Neural cell (in vitro differentiated cells): ENCODE data around the gene INO80. TPM values are rescaled to one million over a fixed set of nuclear protein-coding genes. Genes with fewer than 3 reads are reported as not detected.
"Not testable (repeated sequence)": the region's sequence is repeated elsewhere in the genome, so short reads cannot be mapped to it uniquely, and the experiment has no call there.

Experiments
- H2AFZ ChIP-seq: fragments of 200-600, 300-800 bp; sonication (generic), shearing (Covaris generic); 2 replicates; pipeline ENCODE4 v1.6.0; 2014; ENCODE audit warnings: low read depth, mild to moderate bottlenecking, antibody characterized with exemption, low read length, moderate library complexity
- H3F3A ChIP-seq: fragments of 200-600 bp; shearing (Covaris generic); 2 replicates; pipeline ENCODE4 v1.6.1; 2016; ENCODE audit warnings: mild to moderate bottlenecking, moderate library complexity, mixed read lengths, antibody characterized with exemption, low read length; ENCODE audit not compliant: insufficient read depth, poor library complexity, severe bottlenecking
- H3K27ac ChIP-seq: fragments of 200-600, 300-800 bp; sonication (generic), shearing (Covaris generic); 2 replicates; pipeline ENCODE4 v1.5.1; 2014; ENCODE audit warnings: mild to moderate bottlenecking, low read length, moderate library complexity
- H3K27me3 ChIP-seq: fragments of 300-800, 200-600 bp; sonication (generic), shearing (Covaris generic); 2 replicates; pipeline ENCODE4 v1.6.0; 2014; ENCODE audit warnings: mild to moderate bottlenecking, low read depth, low read length, moderate library complexity; ENCODE audit not compliant: insufficient read depth
- H3K36me3 ChIP-seq: fragments of 300-800, 200-600 bp; sonication (generic), shearing (Covaris generic); 2 replicates; pipeline ENCODE4 v1.5.1; 2014; ENCODE audit warnings: mild to moderate bottlenecking, antibody characterized with exemption, low read length, moderate library complexity; ENCODE audit not compliant: insufficient read depth
- H3K4me2 ChIP-seq: fragments of 300-800, 200-600 bp; sonication (generic), shearing (Covaris generic); 2 replicates; pipeline ENCODE4 v1.6.0; 2014; ENCODE audit warnings: mild to moderate bottlenecking, low read length
- H3K4me3 ChIP-seq: fragments of 300-800, 200-600 bp; sonication (generic), shearing (Covaris generic); 2 replicates; pipeline ENCODE4 v1.5.1; 2014; ENCODE audit warnings: mild to moderate bottlenecking, low read length, moderate library complexity
- H3K79me2 ChIP-seq: fragments of 200-600 bp; shearing (Covaris generic); replicated peaks from 2 replicates; pipeline ENCODE4 v1.6.0; 2014; ENCODE audit warnings: mild to moderate bottlenecking, low read length, moderate library complexity; ENCODE audit not compliant: insufficient read depth
- H3K9ac ChIP-seq: fragments of 300-800, 200-600 bp; sonication (generic), shearing (Covaris generic); 2 replicates; pipeline ENCODE4 v1.6.1; 2016; ENCODE audit warnings: mild to moderate bottlenecking, low read length, mixed read lengths
- H3K9me2 ChIP-seq: fragments of 200-600 bp; shearing (Covaris generic); 2 replicates; pipeline ENCODE4 v1.6.1; 2016; ENCODE audit warnings: mild to moderate bottlenecking, low read length, mixed read lengths; ENCODE audit not compliant: insufficient read depth
- H3K9me3 ChIP-seq: fragments of 200-600, 300-800 bp; sonication (generic), shearing (Covaris generic); 2 replicates; pipeline ENCODE4 v1.6.1; 2016; ENCODE audit warnings: mild to moderate bottlenecking, mixed run types, low read length, moderate library complexity, mixed read lengths
- H4K20me1 ChIP-seq: fragments of 200-600 bp; shearing (Covaris generic); 2 replicates; pipeline ENCODE4 v1.6.1; 2016; ENCODE audit warnings: mild to moderate bottlenecking, mixed run types; ENCODE audit not compliant: insufficient read depth
- CTCF ChIP-seq: fragments of 450-650 bp; IDR thresholded peaks from 2 replicates; pipeline ENCODE4 v1.5.1; 2014; ENCODE audit warnings: antibody characterized with exemption, mild to moderate bottlenecking, moderate library complexity; ENCODE audit not compliant: poor library complexity, severe bottlenecking
- EP300 ChIP-seq: fragments of 450-650 bp; conservative IDR thresholded peaks from 2 replicates; pipeline ENCODE4 v1.6.1; 2014; ENCODE audit warnings: antibody characterized with exemption, mild to moderate bottlenecking, moderate library complexity; ENCODE audit not compliant: poor library complexity, severe bottlenecking
- EZH2 ChIP-seq: fragments of 200-600, 300-800 bp; shearing (Covaris generic), sonication (generic); IDR thresholded peaks from 2 replicates; pipeline ENCODE4 v1.6.1; 2014; ENCODE audit warnings: antibody characterized with exemption, low read length, borderline replicate concordance, mild to moderate bottlenecking; ENCODE audit not compliant: insufficient read depth, poor library complexity, severe bottlenecking
- MXI1 ChIP-seq: fragments of 450-650 bp; conservative IDR thresholded peaks from 2 replicates; pipeline ENCODE4 v1.6.1; 2014; ENCODE audit warnings: antibody characterized with exemption, mild to moderate bottlenecking; ENCODE audit not compliant: poor library complexity, severe bottlenecking
- POLR2AphosphoS5 ChIP-seq: IDR thresholded peaks from 2 replicates; pipeline ENCODE4 v1.6.1; 2012
- RAD21 ChIP-seq: fragments of 450-650 bp; conservative IDR thresholded peaks from 2 replicates; pipeline ENCODE4 v1.6.1; 2014; ENCODE audit warnings: antibody characterized with exemption, mild to moderate bottlenecking, moderate library complexity
- REST ChIP-seq: IDR thresholded peaks from 2 replicates; pipeline ENCODE4 v1.6.1; 2012; ENCODE audit warnings: borderline replicate concordance
- SMC3 ChIP-seq: fragments of 450-650 bp; conservative IDR thresholded peaks from 2 replicates; pipeline ENCODE4 v1.6.1; 2014; ENCODE audit warnings: antibody characterized with exemption, mild to moderate bottlenecking, moderate library complexity; ENCODE audit not compliant: poor library complexity
- TAF1 ChIP-seq: IDR thresholded peaks from 2 replicates; pipeline ENCODE4 v1.6.1; 2012; ENCODE audit warnings: low read depth
- polyA plus RNA-seq: library from polyadenylated mRNA; depleted of rRNA; stranded (reverse); fragments of >200 nt; gene quantifications from 2 replicates; pipeline ENCODE4 v1.2.3, GENCODE V29; 2014

INO80 gene
- polyA plus RNA-seq, 1 donor from 2014 or later = 8.4 TPM

- Histone ChIP-seq H3K79me2 (no peaks in the 10 kb centered on the region), H3K4me2 (no peak overlapping the region), H3K9me2 (no peaks in the 10 kb centered on the region), H3K36me3 (no peaks in the 10 kb centered on the region), H3K9ac (no peak overlapping the region), H3K27ac (no peak overlapping the region), H4K20me1 (no peaks in the 10 kb centered on the region), H3K4me3 (no peak overlapping the region), H3F3A (no peaks in the 10 kb centered on the region), H2AFZ (no peak overlapping the region), H3K9me3 (no peaks in the 10 kb centered on the region), H3K27me3 (no peaks in the 10 kb centered on the region)
- TF ChIP-seq TAF1 = no peak
- no peak for TF ChIP-seq POLR2AphosphoS5
- TF ChIP-seq MXI1 = no peak
- TF ChIP-seq REST = no peak
- TF ChIP-seq SMC3 = no peak
- TF ChIP-seq CTCF = no peak
- TF ChIP-seq EP300 = no peak
- TF ChIP-seq EZH2 = no peak
- no peak for TF ChIP-seq RAD21
Measured at GRCh38 chr15:40963201-40963600, 152.9 kb downstream of the INO80 start.

GRCh38 chr15:40962317-40962716 lies 153.8 kb downstream of the INO80 start:
- not testable (repeated sequence) for H3K9me3 ChIP-seq, H3K36me3 ChIP-seq, H2AFZ ChIP-seq, H3K79me2 ChIP-seq, H3K4me2 ChIP-seq, H3F3A ChIP-seq, H3K27ac ChIP-seq, H4K20me1 ChIP-seq, H3K9me2 ChIP-seq, H3K4me3 ChIP-seq, H3K27me3 ChIP-seq, H3K9ac ChIP-seq

GRCh38 chr15:40961740-40962139 lies 154.3 kb downstream of the INO80 start:
- not testable (repeated sequence) for H3K9me2 ChIP-seq, H3K27ac ChIP-seq, H4K20me1 ChIP-seq, H3K36me3 ChIP-seq, H3K4me3 ChIP-seq, H3K27me3 ChIP-seq, H3K79me2 ChIP-seq, H3F3A ChIP-seq, H3K9ac ChIP-seq, H3K4me2 ChIP-seq, H2AFZ ChIP-seq, H3K9me3 ChIP-seq
